Kidney (tissue), 14 donors: ENCODE measurements around the gene ZCCHC14. TPM values are rescaled to one million over a fixed set of nuclear protein-coding genes. Genes with fewer than 3 reads are reported as not detected.
"Not testable (repeated sequence)": the region's sequence is repeated elsewhere in the genome, so short reads cannot be mapped to it uniquely, and the experiment has no call there.

ENCODE experiments used
- DNase-seq, 5 donors: peaks; one replicate each; pipeline ENCODE4 v3.0.0-alpha.2; 2013 to 2020
- FAIRE-seq: peaks from 2 replicates; lab custom pipeline; 2012; peaks lifted over from hg19 to GRCh38; lab: Jason Lieb, UNC
- H3K27ac ChIP-seq, 2 donors: one replicate each; pipeline ENCODE4 v1.7.0; 2013; ENCODE audit warnings: low read depth in 2 of 2, low read length in 2 of 2, inconsistent platforms in 1 of 2
- H3K27me3 ChIP-seq: one replicate; pipeline ENCODE4 v1.7.1; 2013; ENCODE audit warnings: low read length, inconsistent platforms; ENCODE audit not compliant: control insufficient read depth, insufficient read depth
- H3K36me3 ChIP-seq, 3 donors: one replicate each; pipeline versions ENCODE4 v1.7.0 to v1.7.1; 2013; ENCODE audit warnings: low read length in 3 of 3, control low read depth in 1 of 3, inconsistent platforms in 1 of 3; ENCODE audit not compliant: insufficient read depth in 3 of 3, control insufficient read depth in 2 of 3
- H3K4me1 ChIP-seq, 3 donors: one replicate each; pipeline versions ENCODE4 v1.7.0 to v1.7.1; 2013; ENCODE audit warnings: low read length in 3 of 3, inconsistent platforms in 1 of 3, low read depth in 1 of 3; ENCODE audit not compliant: control insufficient read depth in 2 of 3, insufficient read depth in 2 of 3
- H3K4me3 ChIP-seq, 3 donors: one replicate each; pipeline versions ENCODE4 v1.7.0 to v1.8.1; 2013; ENCODE audit warnings: low read length in 3 of 3, control low read depth in 1 of 3, inconsistent platforms in 1 of 3
- H3K9ac ChIP-seq, 3 donors: one replicate each; pipeline versions ENCODE4 v1.7.0 to v1.7.1; 2013; ENCODE audit warnings: low read length in 3 of 3, control low read depth in 1 of 3, inconsistent platforms in 1 of 3
- H3K9me3 ChIP-seq, 3 donors: one replicate each; pipeline versions ENCODE4 v1.7.0 to v1.7.1; 2013; ENCODE audit warnings: low read length in 3 of 3, control low read depth in 1 of 3, inconsistent platforms in 1 of 3; ENCODE audit not compliant: control insufficient read depth in 2 of 3, insufficient read depth in 1 of 3
- CTCF ChIP-seq: IDR thresholded peaks from 3 replicates; pipeline ENCODE4 v1.5.1; 2012; ENCODE audit warnings: mild to moderate bottlenecking, moderate library complexity, borderline replicate concordance; ENCODE audit not compliant: insufficient read depth; ENCODE audit errors: extremely low read depth
- intact Hi-C: fragments of 100-400 bp; cut with DNase I; formaldehyde crosslinking; loops from one replicate; pipeline ENCODE4 v1.11.1; 2022
- polyA plus RNA-seq: library from polyadenylated mRNA; stranded (reverse); fragments of 350-450 nt; fragmentation: Illumina TruSeq; extraction: RNeasy Lipid Tissue Mini Kit (QIAGEN cat#74804); gene quantifications from one replicate; pipeline ENCODE4 v1.2.3, GENCODE V29; 2014; ENCODE audit warnings: low read depth, low replicate concordance; ENCODE audit not compliant: insufficient read depth
- total RNA-seq: library from RNA; stranded (reverse); fragmentation: NEBNext Ultra II Directional; extraction: Animal tissue kit (Norgen Biotek cat#: 25700); gene quantifications from one replicate; pipeline ENCODE4 v1.2.1, GENCODE V29; 2021
- donor health status: control.
- donor health status: control.
- donor health status: control.
- donor health status: control.
- donor health status: control.
- donor health status: DM: yes; HTN: yes; CAD: no.
- donor health status: Normal renal cell carcinoma (clear cell type).

The ZCCHC14 gene
- total and polyA plus RNA-seq, 2 donors from 2014 or later = 6.4 to 32.8 TPM

GRCh38 chr16:87380881-87381280, 111.9 kb downstream of the ZCCHC14 start:
- intact Hi-C loops = no loop called here
- H3K9me3 ChIP-seq = no peaks in the 10 kb centered on the region
- H3K4me3 ChIP-seq = peak overlapping the region in 2 of 3 donors; percentile 43 to 74
- DNase-seq (peak in 2 of 5 donors; percentile 14 to 25), FAIRE-seq (no peak)
- peaks cover 6 to 17% (median 8%) of the 10 kb centered on the region in 3 donors for H3K4me1 ChIP-seq
- H3K27me3 ChIP-seq = no peaks in the 10 kb centered on the region
- no peaks in the 10 kb centered on the region for H3K36me3 ChIP-seq
- TF ChIP-seq CTCF = no peak
- H3K9ac ChIP-seq = no peak overlapping the region
- H3K27ac ChIP-seq = peak overlapping the region in 1 of 2 donors; percentile 47

GRCh38 chr16:87380403-87380802, 112.4 kb downstream of the ZCCHC14 start:
- no peaks in the 10 kb centered on the region for H3K9me3 ChIP-seq
- H3K9ac ChIP-seq = no peak overlapping the region
- peaks cover 8 to 17% (median 9%) of the 10 kb centered on the region in 3 donors for H3K4me1 ChIP-seq
- FAIRE-seq (no peak), DNase-seq (no peak)
- no peak overlapping the region for H3K27ac ChIP-seq
- no peaks in the 10 kb centered on the region for H3K36me3 ChIP-seq
- intact Hi-C loops = no loop called here
- TF ChIP-seq CTCF = no peak
- no peaks in the 10 kb centered on the region for H3K27me3 ChIP-seq
- H3K4me3 ChIP-seq = no peak overlapping the region

- H3K9ac ChIP-seq, H3K4me3 ChIP-seq, H3K36me3 ChIP-seq, H3K27ac ChIP-seq, H3K27me3 ChIP-seq, FAIRE-seq, H3K9me3 ChIP-seq: not testable (repeated sequence)
- peak in 1 of 5 donors; percentile 16 for DNase-seq
- intact Hi-C loops = loop anchor here (10.0 kb wide), 1 partner anchor 55 kb away; no protein-coding TSS in a partner anchor
- H3K4me1 ChIP-seq = peaks cover 7 to 17% (median 8%) of the 10 kb centered on the region in 3 donors
These were observed 113.5 kb downstream of the ZCCHC14 start for GRCh38 chr16:87379312-87379752.

- Histone ChIP-seq H3K9me3 (no peaks in the 10 kb centered on the region), H3K27ac (no peak overlapping the region), H3K36me3 (no peaks in the 10 kb centered on the region), H3K27me3 (no peaks in the 10 kb centered on the region), H3K4me3 (no peak overlapping the region), H3K4me1 (peaks cover 4 to 10% (median 4%) of the 10 kb centered on the region in 3 donors), H3K9ac (no peak overlapping the region)
- intact Hi-C loops = loop anchor here (10.0 kb wide), 1 partner anchor 52 kb away; no protein-coding TSS in a partner anchor
- DNase-seq = no peak
- no peak for TF ChIP-seq CTCF
- FAIRE-seq = no peak
These were observed 116.2 kb downstream of the ZCCHC14 start for GRCh38 chr16:87376660-87377059.
